ENCODE measurements around the gene USP4. TPM values are rescaled to one million over a fixed set of nuclear protein-coding genes. Genes with fewer than 3 reads are reported as not detected.
A peak's percentile ranks its signal among the peaks of the same experiment; 100 is the strongest.

The USP4 gene
- total and polyA plus RNA-seq, 2 of the 13 experiments (the other 11 are each of a cell fraction or from before 2014, with no cell fraction given): 9.2 to 20.8 TPM

- DNase-seq (ENCODE audit: low spot score): no peak
- peaks cover 25% of the 10 kb centered on the region for H4K20me1 ChIP-seq (ENCODE audit: insufficient read depth, low read length)
- H3K4me1 ChIP-seq (ENCODE audit: insufficient read depth, low read length): peaks cover 36% of the 10 kb centered on the region
- H3K27ac ChIP-seq (ENCODE audit: extremely low read length, insufficient read depth, low read length): no peak overlapping the region
- no peak overlapping the region for H3K4me2 ChIP-seq (ENCODE audit: low read depth, low read length)
- in situ Hi-C loops (cut with HindIII; ENCODE audit: extremely low pct_ligation_motif_present, low pct_unique_long_range_greater_than_20kb) (no loop called here), intact Hi-C loops (cut with micrococcal nuclease; ENCODE audit: unreplicated experiment) (no loop called here)
- H3K4me3 ChIP-seq (replicated peaks in 1 of 3; ENCODE audit: insufficient read depth in 1 of 3, low read depth in 2 of 3, low read length in 3 of 3): no peak overlapping the region
- H3K79me2 ChIP-seq (ENCODE audit: insufficient read depth, low read length): peaks cover 90% of the 10 kb centered on the region
- CTCF ChIA-PET (ENCODE audit: low intra/inter-chr PET ratio, low total read pairs): no interaction called here
- no peak overlapping the region for H2AFZ ChIP-seq (ENCODE audit: low read length)
- 81% methylated on average over 11 of the region's 11 CpGs for WGBS (ENCODE audit: low lambda C conversion rate)
- TF ChIP-seq ZBTB38 (CRISPR knock-in tag; IDR thresholded peaks at IDR 0.05) (no peak), ZNF788 (CRISPR knock-in tag; IDR thresholded peaks at IDR 0.05; ENCODE audit: borderline replicate concordance) (no peak), CEBPG (CRISPR knock-in tag; IDR thresholded peaks at IDR 0.05) (peak; percentile 45; the same call in 1 of the 2 replicates), HNRNPL (IDR thresholded peaks at IDR 0.05; ENCODE audit: low read depth, low read length) (no peak), CEBPB (IDR thresholded peaks at IDR 0.05; ENCODE audit: borderline replicate concordance, low read depth, low read length) (peak; percentile 17; the same call in 1 of the 2 replicates), NFYC (CRISPR knock-in tag; IDR thresholded peaks at IDR 0.05) (no peak)
- peak; percentile 53 for FAIRE-seq
- H3K27me3 ChIP-seq (ENCODE audit: control insufficient read depth in 1 of 2, insufficient read depth in 2 of 2, low read length in 2 of 2): no peaks in the 10 kb centered on the region
- no peak for ATAC-seq
- no peak overlapping the region for H3K9ac ChIP-seq (ENCODE audit: insufficient read depth, low read depth, low read length)
- H3K9me3 ChIP-seq (ENCODE audit: low read length): no peaks in the 10 kb centered on the region
- peaks cover 0 to 3% of the 10 kb centered on the region in 2 experiments; a peak in 3 of 5 replicates for H3K36me3 ChIP-seq (replicated peaks in 1 of 2; ENCODE audit: control insufficient read depth in 1 of 2, insufficient read depth in 2 of 2, low read length in 2 of 2)
- BruUV-seq (replicated peaks): no TSS peak
- POLR2A ChIA-PET: no interaction called here
Measured at GRCh38 chr3:49386056-49386756, 46.4 kb upstream of the USP4 start.

- in situ Hi-C loops (cut with HindIII; ENCODE audit: extremely low pct_ligation_motif_present, low pct_unique_long_range_greater_than_20kb): no loop called here
- POLR2A ChIA-PET: no interaction called here
- intact Hi-C loops (cut with micrococcal nuclease; ENCODE audit: unreplicated experiment): no loop called here
- Histone ChIP-seq H3K4me3 (replicated peaks in 1 of 3; ENCODE audit: insufficient read depth in 1 of 3, low read depth in 2 of 3, low read length in 3 of 3) (no peak overlapping the region), H3K4me2 (ENCODE audit: low read depth, low read length) (no peak overlapping the region), H3K4me1 (ENCODE audit: insufficient read depth, low read length) (peaks cover 41% of the 10 kb centered on the region), H4K20me1 (ENCODE audit: insufficient read depth, low read length) (peaks cover 25% of the 10 kb centered on the region), H3K9me3 (ENCODE audit: low read length) (no peaks in the 10 kb centered on the region), H3K79me2 (ENCODE audit: insufficient read depth, low read length) (peaks cover 91% of the 10 kb centered on the region), H3K27me3 (ENCODE audit: control insufficient read depth in 1 of 2, insufficient read depth in 2 of 2, low read length in 2 of 2) (no peaks in the 10 kb centered on the region), H3K9ac (ENCODE audit: insufficient read depth, low read depth, low read length) (no peak overlapping the region), H3K36me3 (replicated peaks in 1 of 2; ENCODE audit: control insufficient read depth in 1 of 2, insufficient read depth in 2 of 2, low read length in 2 of 2) (peaks cover 0 to 3% of the 10 kb centered on the region in 2 experiments; a peak in 3 of 5 replicates), H3K27ac (ENCODE audit: extremely low read length, insufficient read depth, low read length) (no peak overlapping the region), H2AFZ (ENCODE audit: low read length) (no peak overlapping the region)
- CTCF ChIA-PET (ENCODE audit: low intra/inter-chr PET ratio, low total read pairs): no interaction called here
- FAIRE-seq: no peak
- WGBS (ENCODE audit: low lambda C conversion rate): 91% methylated on average over 1 of the region's 1 CpG
- TF ChIP-seq SOX5 (CRISPR knock-in tag; IDR thresholded peaks at IDR 0.05; ENCODE audit: borderline replicate concordance): no peak
- TF ChIP-seq YEATS2 (CRISPR knock-in tag; IDR thresholded peaks at IDR 0.05; ENCODE audit: borderline replicate concordance): no peak
- TF ChIP-seq MLLT10 (CRISPR knock-in tag; IDR thresholded peaks at IDR 0.05): no peak
- TF ChIP-seq ZBTB21 (CRISPR knock-in tag; IDR thresholded peaks at IDR 0.05): no peak
- peak; percentile 61; the same call in 1 of the 2 replicates for TF ChIP-seq MAFF (IDR thresholded peaks at IDR 0.05; ENCODE audit: low read depth, low read length)
- peak; percentile 65 to 67 for TF ChIP-seq MAFK (conservative IDR thresholded peaks at IDR 0.05 in 1 of 2, IDR thresholded peaks at IDR 0.05 in 1 of 2; ENCODE audit: low read length in 2 of 2)
- TSS peak; percentile 58 for BruUV-seq (replicated peaks)
- ATAC-seq: no peak
- DNase-seq (ENCODE audit: low spot score): no peak
Measured at GRCh38 chr3:49385617-49386016, 45.8 kb upstream of the USP4 start.

All from HepG2 (cell line).